NCI-H748 treated with DMSO at 0.1 percent for 48 hours (cell line): Measurements from ENCODE around the gene RSBN1L.

Experiments
- DNase-seq: peaks from one replicate; lab custom pipeline; 2025; lab: John Stamatoyannopoulos, UW

The RSBN1L gene

DNA sequence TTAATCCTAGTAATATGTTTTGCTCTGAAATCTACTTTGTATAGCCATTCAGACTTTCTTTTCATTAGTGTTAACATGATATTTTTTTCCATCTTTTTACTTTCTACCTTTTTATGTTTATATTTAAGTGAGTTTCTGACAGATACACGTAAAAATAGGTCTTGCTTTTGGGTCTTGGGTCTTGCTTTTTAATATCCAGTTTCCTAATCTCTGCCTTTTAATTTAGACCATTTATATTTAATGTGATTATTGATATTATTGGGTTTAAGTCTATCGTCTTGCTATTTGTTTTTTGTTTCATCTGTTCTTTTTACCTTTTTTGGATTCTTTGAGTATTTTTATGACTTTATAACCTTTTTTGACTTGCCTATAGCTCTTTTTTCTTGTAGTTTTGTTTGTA is 110.2 kb downstream of the RSBN1L start:
- no peak for DNase-seq

DNA sequence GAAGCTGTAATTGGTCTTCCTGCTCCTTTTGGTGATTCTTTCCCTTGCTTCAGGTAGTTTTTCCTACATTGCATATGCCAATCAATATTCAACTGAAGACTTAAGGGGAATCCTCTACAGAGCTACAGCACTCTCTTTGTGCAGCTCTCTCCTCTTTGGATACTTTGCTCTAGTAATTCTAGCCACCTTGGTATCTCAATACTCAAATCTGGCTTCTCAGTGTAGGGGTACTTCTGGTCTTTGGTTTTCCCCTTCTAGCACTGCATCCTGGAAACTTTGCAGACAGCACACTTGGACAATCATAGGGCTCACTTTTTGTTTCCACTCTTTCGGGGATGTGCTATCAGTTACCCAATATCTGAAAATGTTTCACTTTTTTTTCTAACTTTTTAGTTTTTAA is 112.3 kb downstream of the RSBN1L start:
- DNase-seq = no peak

DNA sequence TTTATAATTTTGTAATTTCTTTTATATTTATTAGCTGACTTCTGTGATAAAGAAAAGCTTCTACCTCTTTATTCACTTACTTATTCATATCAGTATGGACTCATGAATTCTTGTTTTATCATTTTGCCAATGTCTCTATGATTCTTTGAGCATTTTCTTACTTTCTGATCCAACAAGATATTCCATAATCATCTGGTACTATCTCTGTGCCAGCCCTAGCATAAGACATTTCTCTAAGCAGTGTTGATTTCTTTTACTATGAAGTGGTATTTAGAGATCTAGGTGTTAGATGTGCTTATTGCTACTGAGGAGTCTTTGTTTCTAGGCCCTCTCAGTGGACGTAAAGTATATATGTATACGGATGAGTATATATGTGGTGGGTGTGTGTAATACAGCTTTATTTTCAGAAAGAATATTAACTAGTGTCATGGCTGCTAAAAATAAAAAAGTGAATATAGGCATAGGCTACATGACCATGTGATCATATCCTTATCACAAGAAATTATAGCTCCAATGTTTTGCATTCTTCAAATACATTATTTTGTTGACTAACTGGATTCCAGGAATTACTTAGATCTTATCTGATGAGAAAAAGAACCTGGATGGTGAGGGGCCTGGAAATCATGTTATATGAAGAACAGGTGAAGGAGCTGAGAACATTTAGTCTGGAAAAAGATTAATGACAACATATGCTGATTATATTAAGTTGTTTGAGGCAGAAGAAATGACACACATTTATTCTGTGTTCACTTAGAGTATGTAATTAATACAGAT is 115.4 kb downstream of the RSBN1L start:
- no peak for DNase-seq

DNA sequence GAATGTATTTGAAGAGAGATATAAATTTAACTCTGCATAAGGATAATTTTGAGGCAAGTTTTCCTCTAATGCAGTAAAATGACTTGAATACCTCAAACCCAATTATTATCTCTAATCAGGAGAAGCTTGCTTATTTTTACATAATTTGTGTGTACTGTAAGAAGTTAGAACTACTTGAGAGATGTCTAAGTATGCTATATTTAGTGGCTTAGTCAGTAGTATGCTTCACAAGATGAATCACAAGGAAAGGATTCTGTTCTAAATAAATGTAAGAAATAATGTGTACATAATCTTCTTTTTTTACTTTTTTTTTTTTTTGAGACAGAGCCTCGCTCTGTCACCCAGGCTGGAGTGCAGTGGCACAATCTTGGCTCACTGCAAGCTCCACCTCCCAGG is 116.0 kb downstream of the RSBN1L start:
- DNase-seq = no peak

DNA sequence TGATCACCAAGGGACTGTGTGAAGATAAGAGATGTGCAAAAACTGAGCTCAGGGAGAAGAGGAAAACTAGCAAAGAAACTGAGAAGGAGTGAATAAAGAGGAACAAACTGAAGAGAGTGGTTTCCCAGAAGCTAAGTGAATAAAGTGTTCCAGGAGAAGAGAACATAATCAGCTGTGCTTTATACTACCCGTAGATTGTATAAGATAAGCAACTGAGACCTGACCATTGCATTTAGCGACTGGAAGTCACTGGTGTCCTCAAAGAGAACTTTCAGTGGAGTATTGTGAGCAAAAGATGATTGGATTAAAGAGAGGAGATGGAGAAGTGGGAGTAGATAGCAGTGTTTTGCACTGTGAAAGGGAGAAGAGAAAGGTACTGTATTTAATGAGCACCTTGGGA is 116.9 kb downstream of the RSBN1L start:
- no peak for DNase-seq

DNA sequence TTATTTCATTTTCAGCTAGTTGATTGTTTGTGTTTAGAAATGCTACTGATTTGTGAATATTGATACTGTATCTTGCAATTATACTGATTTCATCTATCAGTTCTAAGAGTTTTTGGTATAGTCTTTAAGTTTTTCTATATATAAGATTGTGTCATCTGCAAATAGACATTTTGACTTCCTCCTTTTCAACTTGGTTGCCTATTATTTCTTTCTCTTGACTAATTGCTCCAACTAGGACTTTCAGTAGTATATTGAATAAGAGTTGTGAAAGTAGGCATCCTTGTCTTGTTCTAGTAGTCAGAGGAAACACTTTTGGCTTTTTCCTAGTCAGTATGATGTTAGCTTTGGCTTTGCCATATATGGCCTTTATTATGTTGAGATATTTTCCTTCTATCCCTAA is 122.8 kb downstream of the RSBN1L start:
- no peak for DNase-seq

DNA sequence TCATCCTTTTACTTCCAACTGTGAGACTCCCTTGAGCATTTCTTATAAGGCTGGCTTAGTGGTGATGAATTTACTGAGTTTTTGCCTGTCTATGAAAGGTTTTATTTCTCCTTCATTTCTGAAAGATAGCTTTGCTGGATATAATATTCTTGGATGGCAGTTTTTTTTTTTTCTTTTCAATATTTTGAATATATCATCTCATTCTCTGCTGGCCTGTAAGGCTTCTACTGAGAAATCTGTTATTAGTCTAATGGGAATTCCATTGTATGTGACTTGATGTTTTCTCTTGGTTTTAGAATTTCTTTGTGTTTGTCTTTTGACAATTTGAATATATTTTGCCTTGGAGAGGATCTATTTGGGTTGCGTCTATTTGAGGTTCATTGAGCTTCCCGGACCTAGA is 124.7 kb downstream of the RSBN1L start:
- DNase-seq = no peak

DNA sequence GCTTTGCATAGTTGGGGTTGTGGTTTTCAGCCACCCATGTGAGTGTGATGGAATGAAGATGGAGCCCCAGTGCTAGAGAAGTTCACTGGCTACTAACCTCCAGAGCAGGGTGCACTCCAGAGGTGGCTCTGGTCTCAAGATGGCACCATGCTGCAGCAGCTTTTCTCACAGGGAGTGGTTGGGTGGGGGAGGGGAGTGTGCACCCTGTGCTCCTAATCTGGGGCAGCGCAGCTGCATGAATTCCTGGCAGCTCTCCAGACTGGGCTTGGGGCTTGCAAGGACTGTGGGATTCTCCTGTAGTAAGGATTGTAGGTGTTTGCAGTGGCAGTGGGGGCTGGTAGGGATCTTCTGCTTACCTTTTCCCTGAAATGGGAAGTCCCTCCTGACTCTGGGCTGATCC is 126.0 kb downstream of the RSBN1L start:
- no peak for DNase-seq

DNA sequence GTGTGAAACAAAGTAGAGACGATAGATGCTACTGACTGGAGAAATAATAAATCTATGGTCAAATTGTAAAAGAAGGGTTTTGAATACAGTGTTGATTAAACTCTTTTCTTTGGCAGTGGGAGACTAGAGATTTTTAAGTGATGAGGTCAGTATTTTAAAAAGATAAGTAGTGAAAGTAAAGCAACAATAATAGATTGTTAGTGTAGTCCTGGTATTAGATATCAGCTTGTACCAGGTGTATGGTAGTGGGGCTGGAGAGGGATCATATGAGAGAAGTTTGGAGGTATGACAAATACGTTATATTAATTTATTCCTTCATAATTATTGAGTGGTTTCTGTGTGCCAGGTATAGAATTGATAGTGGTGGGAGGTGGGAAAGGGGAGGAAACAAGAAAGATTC is 127.5 kb downstream of the RSBN1L start:
- no peak for DNase-seq

DNA sequence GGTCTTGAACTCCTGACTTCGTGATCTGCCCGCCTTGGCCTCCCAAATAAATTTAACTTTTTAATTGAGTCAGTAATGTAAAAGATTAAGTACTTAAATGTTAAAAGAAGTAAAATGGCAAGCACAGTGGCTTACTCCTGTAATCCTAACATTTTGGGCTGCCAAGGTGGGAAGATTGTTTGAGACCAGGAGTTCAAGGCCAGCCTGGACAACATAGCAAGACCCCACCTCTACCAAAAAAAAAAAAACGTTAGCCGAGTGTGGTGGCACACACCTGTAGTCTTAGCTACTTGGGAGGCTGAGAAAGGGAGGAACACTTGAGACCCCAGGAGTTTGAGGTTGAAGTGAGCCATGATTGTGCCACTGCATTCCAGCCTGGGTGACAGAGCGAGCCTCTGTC is 128.4 kb downstream of the RSBN1L start:
- DNase-seq = no peak

DNA sequence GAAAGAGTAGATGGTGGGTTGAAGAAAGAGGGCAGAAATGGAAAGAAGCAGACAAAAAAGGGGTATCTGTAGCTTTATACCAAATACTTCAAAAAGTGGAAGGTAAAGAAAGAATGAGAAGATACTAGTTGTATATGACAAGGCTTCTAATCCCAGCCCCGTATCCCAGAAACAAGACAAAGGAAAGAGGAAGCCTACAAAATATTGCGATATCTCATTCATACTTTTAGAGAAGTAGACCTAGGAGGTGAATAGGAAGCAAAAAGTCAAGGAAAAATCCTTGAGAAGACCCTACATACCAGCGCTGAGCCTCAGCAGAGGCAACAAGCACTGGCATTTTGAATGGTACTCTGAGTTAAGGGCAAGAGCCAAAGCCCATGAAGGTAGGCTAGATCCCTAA is 128.9 kb downstream of the RSBN1L start:
- no peak for DNase-seq

DNA sequence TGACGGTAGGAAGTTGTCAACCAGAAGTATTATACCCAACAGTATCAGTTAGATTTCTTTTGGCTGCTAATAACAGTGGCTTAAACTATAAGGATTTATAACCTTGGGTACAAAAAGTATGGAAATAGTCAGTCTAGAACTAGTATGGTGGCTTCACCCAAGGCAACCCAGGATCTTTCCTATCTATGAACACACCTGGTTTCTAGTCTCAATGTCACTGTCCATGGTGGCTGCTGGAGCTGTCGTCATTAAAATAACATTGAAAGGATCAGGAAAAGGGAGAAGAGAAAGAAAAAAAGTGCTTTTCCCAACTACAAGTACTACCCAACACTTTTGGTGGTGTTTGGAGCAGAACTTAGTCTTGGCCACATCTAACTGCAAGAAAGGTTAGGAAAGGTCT is 130.0 kb downstream of the RSBN1L start:
- DNase-seq = no peak

DNA sequence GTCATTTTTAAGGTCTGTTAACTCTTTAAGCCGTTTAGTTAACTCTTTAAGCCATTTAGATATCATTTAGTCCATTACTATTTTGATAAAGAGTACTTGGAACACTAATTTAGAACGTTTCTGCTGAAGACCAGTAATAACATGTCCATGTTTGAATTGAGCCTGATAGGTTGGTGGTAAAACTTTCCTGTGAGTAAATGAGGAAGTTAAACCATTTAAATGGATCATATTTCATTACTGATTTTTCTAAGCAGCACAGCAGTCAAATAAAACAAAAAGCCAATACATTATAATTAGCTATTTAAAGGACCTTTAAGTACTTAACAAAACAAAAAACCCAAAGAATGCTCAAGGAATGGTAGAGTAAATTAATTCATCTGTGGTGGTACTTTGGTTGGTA is 131.7 kb downstream of the RSBN1L start:
- DNase-seq = no peak

DNA sequence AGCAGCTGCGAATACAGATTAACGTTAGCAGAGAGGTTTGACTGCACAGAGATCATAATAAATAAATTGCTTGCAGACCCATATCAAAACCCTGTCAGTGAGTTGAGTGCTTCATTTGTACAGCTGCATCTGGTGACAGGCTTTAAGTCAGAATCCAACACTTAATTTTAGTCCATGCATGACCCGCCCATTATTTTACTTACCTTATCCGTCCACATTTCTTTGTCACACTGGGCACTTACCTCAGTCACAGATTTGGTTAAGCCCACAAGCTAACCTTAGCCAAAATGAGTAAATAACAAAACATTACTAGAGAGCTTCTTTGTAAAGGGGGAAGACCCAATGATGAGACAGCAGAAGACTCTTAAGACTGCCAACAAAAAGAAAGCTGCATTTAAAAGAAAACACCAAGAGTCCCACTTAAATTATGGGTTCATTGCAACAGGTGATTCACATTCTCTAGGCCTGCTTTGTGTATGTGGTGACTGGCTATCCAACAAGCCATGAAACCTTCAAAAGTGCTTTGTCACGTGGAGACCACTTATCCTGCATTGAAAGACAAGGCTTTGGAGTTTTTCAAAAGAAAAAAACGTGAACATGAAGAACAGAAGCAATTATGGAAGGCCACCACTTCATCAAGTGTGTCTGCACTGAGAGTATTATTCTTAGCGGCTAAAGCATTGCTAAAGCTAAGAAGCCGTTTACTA is 134.5 kb downstream of the RSBN1L start:
- DNase-seq = no peak

DNA sequence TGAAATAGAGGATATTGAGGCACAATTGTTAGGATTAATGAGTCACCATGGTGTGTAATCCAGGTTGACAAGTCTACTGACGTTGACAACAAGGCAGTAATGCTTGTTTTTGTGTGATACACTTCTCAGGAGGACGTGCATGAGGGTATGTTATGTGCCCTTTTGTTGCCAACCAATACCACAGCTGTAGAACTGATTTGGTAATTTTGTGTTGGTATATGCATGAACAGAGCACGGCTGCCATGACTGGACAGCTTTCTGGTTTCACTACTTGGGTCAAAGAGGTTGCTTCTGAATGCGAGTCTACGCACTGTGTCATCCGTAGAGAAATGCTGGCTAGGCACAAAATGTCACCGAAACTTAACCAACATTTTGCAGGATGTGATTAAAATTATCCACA is 135.2 kb downstream of the RSBN1L start:
- no peak for DNase-seq

DNA sequence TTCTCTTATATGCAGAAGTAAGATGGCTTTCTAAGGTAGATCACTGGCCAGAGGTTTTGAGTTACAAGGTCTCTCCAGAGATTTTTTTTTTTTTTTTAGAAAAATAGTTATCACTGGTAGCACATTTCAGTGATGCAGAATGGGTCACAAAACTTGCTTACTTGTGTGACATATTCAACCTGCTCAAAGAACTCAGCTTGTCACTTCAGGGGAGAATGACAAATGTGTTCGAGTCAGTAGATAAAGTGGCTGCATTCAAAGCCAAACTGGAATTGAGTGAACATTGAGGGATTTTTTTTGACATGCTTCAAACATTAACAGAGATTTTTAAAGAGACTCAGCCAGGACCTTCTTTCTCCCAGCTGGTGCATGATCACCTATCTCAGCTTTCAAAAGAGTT is 135.7 kb downstream of the RSBN1L start:
- no peak for DNase-seq
